Astrocyte of the hippocampus (primary cell): ENCODE data around the gene MED17.
A peak's percentile ranks its signal among the peaks of the same experiment; 100 is the strongest.

ENCODE experiments used
- DNase-seq: peaks from one replicate; pipeline ENCODE4 v3.0.0; 2011; ENCODE audit warnings: low read depth, low spot score

MED17 gene

DNA sequence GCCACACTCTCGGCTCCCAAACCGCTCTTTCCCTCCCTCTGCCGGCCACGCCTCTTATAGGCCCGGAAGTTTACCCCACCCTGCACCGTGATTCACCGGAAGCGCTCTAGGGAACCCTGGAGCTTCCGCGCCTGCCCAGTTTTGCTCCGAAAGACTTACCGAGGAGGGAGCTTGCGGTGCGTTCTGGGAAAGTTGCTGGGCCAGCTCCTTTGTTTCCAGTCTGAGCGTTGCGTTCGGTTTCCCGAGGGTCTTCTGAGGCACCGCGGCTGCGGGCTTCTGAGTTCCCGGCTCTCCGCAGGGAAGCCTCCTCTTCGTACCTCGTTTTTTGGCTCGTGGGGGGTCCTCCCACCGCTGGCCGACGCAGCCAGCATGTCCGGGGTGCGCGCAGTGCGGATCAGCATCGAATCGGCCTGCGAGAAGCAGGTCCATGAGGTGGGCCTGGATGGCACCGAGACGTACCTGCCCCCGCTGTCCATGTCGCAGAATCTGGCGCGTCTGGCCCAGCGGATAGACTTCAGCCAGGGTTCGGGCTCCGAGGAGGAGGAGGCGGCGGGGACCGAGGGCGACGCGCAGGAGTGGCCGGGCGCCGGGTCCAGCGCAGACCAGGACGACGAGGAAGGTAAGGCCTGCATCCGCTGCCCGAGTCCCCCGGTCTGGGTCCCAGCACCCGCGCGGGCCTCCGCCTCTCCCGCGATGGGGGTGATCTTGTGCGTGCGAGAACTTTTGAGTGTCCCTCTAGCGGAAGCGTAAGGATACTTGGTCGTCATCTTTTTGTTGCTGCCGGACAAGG, at the start of gene MED17:
Gene MED17 (plus strand): TSS at position 138 of the 790 bp plus-strand sequence. CDS start 232 bp downstream, at position 370.
- DNase-seq, result peak; percentile 97

- no peak for DNase-seq
These were observed 49.5 kb upstream of the MED17 start for GRCh38 chr11:93734427-93735222.

DNA sequence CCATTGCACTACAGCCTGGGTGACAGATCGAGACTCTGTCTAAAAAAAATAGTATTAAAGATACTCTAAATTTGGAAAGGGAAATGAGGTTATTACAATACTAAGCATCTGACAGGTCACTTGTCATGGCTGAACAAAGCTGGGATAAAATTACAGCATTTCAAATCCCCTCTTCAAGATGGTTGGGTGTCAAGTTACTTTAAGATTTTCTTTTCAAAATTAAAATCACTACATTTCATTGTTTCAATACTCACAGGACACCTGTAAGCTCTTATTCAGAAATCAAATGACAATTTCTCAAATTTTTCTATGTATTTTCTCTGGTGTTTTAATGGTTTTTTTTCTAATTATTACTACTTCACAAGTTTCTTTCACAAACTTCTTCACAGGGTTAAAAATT, 48.5 kb upstream of the MED17 start:
- no peak for DNase-seq

DNA sequence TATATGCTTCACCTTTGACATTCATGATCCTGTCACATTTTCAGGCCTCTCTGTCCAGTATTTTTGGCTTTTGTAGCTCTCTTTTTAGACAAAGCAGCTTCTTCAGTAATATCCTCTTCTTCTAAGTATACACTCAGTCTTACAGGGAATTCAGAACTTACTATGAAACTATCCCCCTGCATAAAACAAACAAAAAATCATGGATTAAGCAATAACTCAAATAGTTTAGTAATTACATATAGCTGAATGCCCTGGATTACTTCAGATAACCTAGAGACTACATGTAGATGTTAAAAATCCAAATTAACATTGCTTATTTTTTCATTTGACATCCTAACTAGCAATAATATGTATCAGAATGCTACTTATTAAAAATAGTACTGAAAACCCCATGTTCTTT, 48.0 kb upstream of the MED17 start:
- no peak for DNase-seq

GRCh38 chr11:93737904-93738612, 46.0 kb upstream of the MED17 start:
- no peak for DNase-seq

DNA sequence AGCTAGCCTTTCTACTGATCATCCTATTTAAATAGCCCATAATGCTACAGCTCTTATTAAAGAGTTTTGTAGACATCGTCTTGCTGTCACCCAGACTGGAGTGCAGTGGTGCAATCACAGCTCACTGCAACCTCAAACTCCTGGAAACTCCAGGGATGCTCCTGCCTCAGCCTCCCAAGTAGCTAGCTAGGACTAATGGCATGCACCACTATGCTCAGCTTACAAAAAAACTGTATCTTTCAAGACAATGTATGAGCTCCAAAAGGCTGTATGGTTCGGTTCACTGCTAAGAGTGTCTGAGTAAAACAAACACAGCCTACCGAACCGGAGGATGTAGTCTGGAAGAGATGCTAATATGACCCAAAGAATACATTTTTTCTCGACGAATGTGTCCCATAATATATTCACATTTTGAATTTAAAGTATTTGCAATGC, 45.4 kb upstream of the MED17 start:
- DNase-seq, result peak; percentile 30

GRCh38 chr11:93740031-93740729, 43.9 kb upstream of the MED17 start:
- DNase-seq, result peak; percentile 59

DNA sequence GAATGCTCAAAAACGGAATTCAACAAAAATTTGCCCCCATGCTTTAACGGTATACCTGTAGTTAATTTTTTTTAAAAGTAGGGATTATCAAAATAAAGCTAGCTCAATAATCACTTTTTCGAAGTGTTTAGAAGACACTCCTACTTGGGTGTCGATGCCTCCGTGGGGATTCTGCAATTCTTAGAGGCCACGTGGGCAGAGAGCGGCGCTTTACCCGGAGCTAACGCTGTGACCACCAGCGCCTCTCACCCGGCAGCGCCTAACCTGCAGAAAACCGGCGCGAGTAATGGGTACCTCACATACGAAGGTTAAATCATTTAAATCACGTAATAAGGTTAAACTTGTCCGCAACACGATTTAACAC, 43.4 kb upstream of the MED17 start:
- peak; percentile 77 for DNase-seq

DNA sequence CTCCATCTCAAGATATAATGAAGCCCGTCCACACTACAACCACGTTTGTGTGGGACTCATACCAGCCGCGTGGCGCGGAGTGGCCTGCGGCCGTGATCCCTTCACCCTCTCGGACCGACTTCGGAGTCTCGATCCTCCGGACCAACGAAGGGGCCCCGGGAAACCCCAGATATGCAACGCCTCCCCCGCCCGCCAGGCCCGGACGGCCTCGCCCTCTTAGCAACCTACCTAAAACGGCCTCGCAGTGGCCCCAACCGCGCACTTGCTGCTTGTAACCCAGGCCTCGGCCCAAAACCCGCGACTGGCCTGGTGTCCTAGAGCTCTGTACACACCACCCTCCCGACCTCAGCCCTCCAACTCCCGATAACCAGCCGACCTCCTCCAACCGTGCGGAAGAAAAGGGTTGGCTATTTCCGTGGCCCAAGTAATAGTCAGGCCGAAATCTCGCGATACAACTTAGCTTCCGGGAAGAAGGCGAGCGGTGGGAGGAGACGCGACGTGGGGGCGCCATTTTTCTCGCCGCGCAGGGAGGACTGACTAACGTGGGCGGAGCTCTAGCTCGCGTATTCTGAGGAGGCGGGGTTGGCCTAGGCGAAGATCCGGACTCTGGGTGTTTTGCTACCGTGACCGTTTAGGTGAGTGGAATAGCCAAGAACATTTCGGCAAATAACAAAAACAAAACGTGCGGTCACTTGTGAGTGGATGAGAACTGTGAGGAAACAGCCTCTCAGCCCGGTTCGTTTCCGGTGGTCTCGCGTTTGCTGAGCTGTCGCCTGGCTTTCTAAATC, 42.8 kb upstream of the MED17 start, which contains the start of the genes C11orf54 and TAF1D:
Gene C11orf54 (plus strand): TSS at position 579 of the 788 bp plus-strand sequence. CDS start 5,722 bp downstream, outside the sequence.
Gene TAF1D (minus strand): TSS at position 402 of the 788 bp plus-strand sequence. CDS start 2,191 bp downstream, outside the sequence.
- DNase-seq, result peak; percentile 99

DNA sequence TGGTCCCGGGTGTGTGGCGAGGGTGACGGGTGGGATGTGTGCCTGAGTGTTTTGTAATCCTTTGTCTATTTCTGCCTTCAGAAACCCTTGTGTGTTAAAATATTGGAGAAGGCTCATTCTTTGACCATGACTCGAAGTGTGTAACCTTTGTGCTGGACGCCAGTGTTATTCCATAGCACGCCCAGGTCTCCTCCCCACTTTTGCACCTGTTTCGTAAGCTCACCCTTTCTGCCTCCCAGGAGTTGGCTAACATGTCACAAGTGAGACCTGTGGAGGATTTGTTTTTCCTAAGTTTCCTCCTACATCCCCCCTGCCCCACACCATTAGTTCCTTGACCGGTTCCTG, 42.2 kb upstream of the MED17 start:
- DNase-seq, result no peak

GRCh38 chr11:93743291-93743690, 40.8 kb upstream of the MED17 start:
- no peak for DNase-seq

DNA sequence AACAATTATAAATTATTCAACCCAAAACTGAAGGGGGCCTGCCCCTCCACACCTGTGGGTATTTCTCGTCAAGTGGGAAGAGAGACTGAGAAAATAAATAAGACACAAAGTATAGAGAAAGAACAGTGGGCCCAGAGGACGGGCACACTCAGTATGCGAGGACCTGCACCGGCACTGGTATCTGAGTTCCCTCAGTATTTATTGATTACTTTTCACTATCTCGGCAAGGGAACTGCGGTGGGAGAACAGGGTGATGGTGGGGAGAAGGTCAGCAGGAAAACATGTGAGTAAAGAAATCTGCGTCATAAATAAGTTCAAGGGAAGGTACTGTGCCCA, 39.4 kb upstream of the MED17 start:
- no peak for DNase-seq

- peak; percentile 32 for DNase-seq
These were observed 38.9 kb upstream of the MED17 start for GRCh38 chr11:93745005-93745755.

DNA sequence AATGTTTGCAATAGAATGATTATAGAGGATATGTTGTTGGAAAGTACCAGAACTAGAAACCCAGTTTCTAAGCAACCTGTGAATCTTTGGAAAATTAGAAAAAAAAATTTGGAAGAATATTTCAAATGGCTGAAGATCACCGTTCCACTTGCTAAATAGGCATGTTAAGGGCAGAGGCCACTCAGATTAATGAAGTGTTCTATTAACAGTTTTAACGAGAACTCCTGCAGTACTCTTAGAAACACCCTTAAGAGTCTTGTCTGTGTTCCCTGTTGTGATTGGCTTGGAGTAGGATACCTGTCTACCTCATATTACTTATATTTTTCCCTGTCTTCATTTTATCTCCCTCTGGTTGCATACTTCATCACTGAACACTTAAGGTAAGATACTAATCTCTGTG, 38.0 kb upstream of the MED17 start:
- no peak for DNase-seq

- DNase-seq, result no peak
These were observed 37.0 kb upstream of the MED17 start for GRCh38 chr11:93747122-93747521.

GRCh38 chr11:93751001-93751400, 33.1 kb upstream of the MED17 start:
- no peak for DNase-seq

- DNase-seq, result no peak
These were observed 30.8 kb upstream of the MED17 start for GRCh38 chr11:93753241-93753640.

DNA sequence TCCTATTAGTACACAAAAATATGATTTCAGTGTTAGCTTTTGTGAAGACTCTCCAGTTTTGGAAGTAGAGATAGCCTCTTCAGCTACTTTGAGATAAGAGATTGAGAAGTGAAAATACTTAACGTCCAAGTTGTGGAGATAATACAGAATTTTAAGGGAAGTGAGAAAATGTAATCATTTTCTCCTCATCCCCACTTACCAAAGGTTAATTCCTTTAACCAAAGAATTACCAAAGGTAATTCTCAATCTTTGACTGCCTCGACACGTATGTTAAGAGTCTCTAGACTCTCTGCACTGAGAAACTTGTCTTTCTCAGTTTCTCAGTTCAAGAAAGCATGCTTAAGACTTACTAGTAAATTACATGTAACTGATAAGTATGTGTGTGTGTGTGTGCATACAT, 27.3 kb upstream of the MED17 start:
- no peak for DNase-seq

GRCh38 chr11:93757301-93757700, 26.8 kb upstream of the MED17 start:
- no peak for DNase-seq
